ENCODE results near the gene KCNK3. TPM values are rescaled to one million over a fixed set of nuclear protein-coding genes. Genes with fewer than 3 reads are reported as not detected.

KCNK3 gene
- total RNA-seq, 2 experiments from 2014 or later = not detected

GRCh38 chr2:26682155-26682554 is 10.4 kb upstream of the KCNK3 start:
- DNase-seq = no peak
- POLR2A ChIA-PET = no interaction called here

GRCh38 chr2:26683583-26683982 is 8.9 kb upstream of the KCNK3 start:
- Mint-ChIP-seq H3K36me3 (no peaks in the 10 kb centered on the region), H3K9me3 (no peaks in the 10 kb centered on the region), H3K27me3 (peaks cover 29% of the 10 kb centered on the region), H3K27ac (no peak overlapping the region), H3K4me1 (ENCODE audit: low read depth) (no peaks in the 10 kb centered on the region), H3K4me3 (no peak overlapping the region)
- intact Hi-C loops (cut with micrococcal nuclease) = no loop called here
- no peak for DNase-seq
- ChIA-PET CTCF (no interaction called here), POLR2A (no interaction called here)

More at GRCh38 chr2:26682155-26682554, 10.4 kb upstream of the KCNK3 start:
- no peak overlapping the region for H3K27ac Mint-ChIP-seq
- H3K27me3 Mint-ChIP-seq = peaks cover 34% of the 10 kb centered on the region
- no peaks in the 10 kb centered on the region for H3K4me1 Mint-ChIP-seq (ENCODE audit: low read depth)
- CTCF ChIA-PET = no interaction called here
- H3K4me3 Mint-ChIP-seq = no peak overlapping the region
- intact Hi-C loops (cut with micrococcal nuclease) = no loop called here
- H3K36me3 Mint-ChIP-seq = no peaks in the 10 kb centered on the region
- peaks cover 6% of the 10 kb centered on the region for H3K9me3 Mint-ChIP-seq

GRCh38 chr2:26685341-26685740 is 7.2 kb upstream of the KCNK3 start:
- intact Hi-C loops (cut with micrococcal nuclease) = no loop called here
- DNase-seq = no peak
- Mint-ChIP-seq H3K9me3 (no peaks in the 10 kb centered on the region), H3K27me3 (peaks cover 33% of the 10 kb centered on the region), H3K36me3 (no peaks in the 10 kb centered on the region), H3K4me3 (no peak overlapping the region), H3K4me1 (ENCODE audit: low read depth) (no peaks in the 10 kb centered on the region), H3K27ac (no peak overlapping the region)
- ChIA-PET CTCF (interaction anchor here (0.8 kb wide), 1 partner anchor 20 kb away, joined by 4 read pairs; no protein-coding TSS in a partner anchor), POLR2A (no interaction called here)

- Mint-ChIP-seq H3K27me3 (peaks cover 34% of the 10 kb centered on the region), H3K9me3 (no peaks in the 10 kb centered on the region), H3K36me3 (no peaks in the 10 kb centered on the region), H3K4me3 (no peak overlapping the region), H3K4me1 (ENCODE audit: low read depth) (no peaks in the 10 kb centered on the region), H3K27ac (no peak overlapping the region)
- ChIA-PET CTCF (interaction anchor here (0.6 to 0.8 kb wide), 2 partner anchors 19 to 298 kb away, joined by 3 to 4 read pairs; no protein-coding TSS in a partner anchor), POLR2A (no interaction called here)
- intact Hi-C loops (cut with micrococcal nuclease) = no loop called here
- no peak for DNase-seq
These were observed 6.3 kb upstream of the KCNK3 start for GRCh38 chr2:26685989-26686839.

GRCh38 chr2:26687328-26687727 is 5.2 kb upstream of the KCNK3 start:
- H3K27ac Mint-ChIP-seq = no peak overlapping the region
- CTCF ChIA-PET = no interaction called here
- peaks cover 38% of the 10 kb centered on the region for H3K27me3 Mint-ChIP-seq
- POLR2A ChIA-PET = no interaction called here
- no peak overlapping the region for H3K4me3 Mint-ChIP-seq
- H3K36me3 Mint-ChIP-seq = no peaks in the 10 kb centered on the region
- intact Hi-C loops (cut with micrococcal nuclease) = no loop called here
- H3K4me1 Mint-ChIP-seq (ENCODE audit: low read depth) = no peaks in the 10 kb centered on the region
- no peak for DNase-seq
- H3K9me3 Mint-ChIP-seq = no peaks in the 10 kb centered on the region

- Mint-ChIP-seq H3K9me3 (no peaks in the 10 kb centered on the region), H3K36me3 (no peaks in the 10 kb centered on the region), H3K27ac (no peak overlapping the region), H3K4me3 (no peak overlapping the region), H3K27me3 (peaks cover 33% of the 10 kb centered on the region), H3K4me1 (ENCODE audit: low read depth) (no peaks in the 10 kb centered on the region)
- POLR2A ChIA-PET = no interaction called here
- intact Hi-C loops (cut with micrococcal nuclease) = no loop called here
- DNase-seq = no peak
- CTCF ChIA-PET = no interaction called here
These were observed 4.7 kb upstream of the KCNK3 start for GRCh38 chr2:26687801-26688200.

- ChIA-PET CTCF (interaction anchor here (0.6 kb wide), 1 partner anchor 20 kb away, joined by 4 read pairs; no protein-coding TSS in a partner anchor), POLR2A (no interaction called here)
- Mint-ChIP-seq H3K36me3 (no peaks in the 10 kb centered on the region), H3K27me3 (peaks cover 54% of the 10 kb centered on the region), H3K27ac (no peak overlapping the region), H3K9me3 (no peaks in the 10 kb centered on the region), H3K4me1 (ENCODE audit: low read depth) (no peaks in the 10 kb centered on the region), H3K4me3 (no peak overlapping the region)
- DNase-seq = no peak
- intact Hi-C loops (cut with micrococcal nuclease) = no loop called here
These were observed 1.4 kb upstream of the KCNK3 start for GRCh38 chr2:26691161-26691560.

- no peaks in the 10 kb centered on the region for H3K4me1 Mint-ChIP-seq (ENCODE audit: low read depth)
These were observed 642 bp upstream of the KCNK3 start for GRCh38 chr2:26691881-26692278.

GRCh38 chr2:26692897-26693849 is 651 bp downstream of the KCNK3 start:
- POLR2A ChIA-PET = no interaction called here
- intact Hi-C loops (cut with micrococcal nuclease) = no loop called here
- H3K27ac Mint-ChIP-seq = no peak overlapping the region
- no peak for DNase-seq
- H3K4me1 Mint-ChIP-seq (ENCODE audit: low read depth) = no peaks in the 10 kb centered on the region
- no peaks in the 10 kb centered on the region for H3K36me3 Mint-ChIP-seq
- CTCF ChIA-PET = no interaction called here
- H3K9me3 Mint-ChIP-seq = no peaks in the 10 kb centered on the region
- peaks cover 54% of the 10 kb centered on the region for H3K27me3 Mint-ChIP-seq
- H3K4me3 Mint-ChIP-seq = no peak overlapping the region

More at GRCh38 chr2:26691881-26692278, 642 bp upstream of the KCNK3 start:
- Mint-ChIP-seq H3K4me3 (no peak overlapping the region), H3K9me3 (no peaks in the 10 kb centered on the region), H3K27ac (no peak overlapping the region), H3K27me3 (peaks cover 50% of the 10 kb centered on the region), H3K36me3 (no peaks in the 10 kb centered on the region)
- ChIA-PET CTCF (no interaction called here), POLR2A (no interaction called here)
- intact Hi-C loops (cut with micrococcal nuclease) = no loop called here
- no peak for DNase-seq

GRCh38 chr2:26694001-26694400 is 1.5 kb downstream of the KCNK3 start:
- no peaks in the 10 kb centered on the region for H3K36me3 Mint-ChIP-seq
- ChIA-PET POLR2A (no interaction called here), CTCF (no interaction called here)
- no peak for DNase-seq
- H3K27me3 Mint-ChIP-seq = peaks cover 55% of the 10 kb centered on the region
- H3K27ac Mint-ChIP-seq = no peak overlapping the region
- no peaks in the 10 kb centered on the region for H3K9me3 Mint-ChIP-seq
- no peak overlapping the region for H3K4me3 Mint-ChIP-seq
- H3K4me1 Mint-ChIP-seq (ENCODE audit: low read depth) = no peaks in the 10 kb centered on the region
- intact Hi-C loops (cut with micrococcal nuclease) = no loop called here

GRCh38 chr2:26696351-26696816 is 3.9 kb downstream of the KCNK3 start:
- H3K27ac Mint-ChIP-seq = no peak overlapping the region
- intact Hi-C loops (cut with micrococcal nuclease) = no loop called here
- no peaks in the 10 kb centered on the region for H3K4me1 Mint-ChIP-seq (ENCODE audit: low read depth)
- peak; percentile 20 for DNase-seq
- no peak overlapping the region for H3K4me3 Mint-ChIP-seq
- peaks cover 45% of the 10 kb centered on the region for H3K27me3 Mint-ChIP-seq
- H3K36me3 Mint-ChIP-seq = no peaks in the 10 kb centered on the region
- ChIA-PET CTCF (no interaction called here), POLR2A (no interaction called here)
- no peaks in the 10 kb centered on the region for H3K9me3 Mint-ChIP-seq

- DNase-seq = no peak
- no peak overlapping the region for H3K27ac Mint-ChIP-seq
- peaks cover 42% of the 10 kb centered on the region for H3K27me3 Mint-ChIP-seq
- no peaks in the 10 kb centered on the region for H3K9me3 Mint-ChIP-seq
- POLR2A ChIA-PET = no interaction called here
- intact Hi-C loops (cut with micrococcal nuclease) = no loop called here
- H3K4me3 Mint-ChIP-seq = no peak overlapping the region
- CTCF ChIA-PET = no interaction called here
- no peaks in the 10 kb centered on the region for H3K4me1 Mint-ChIP-seq (ENCODE audit: low read depth)
- H3K36me3 Mint-ChIP-seq = no peaks in the 10 kb centered on the region
These were observed 4.9 kb downstream of the KCNK3 start for GRCh38 chr2:26697425-26697824.
